M059J (cell line): Measurements from ENCODE around the gene RHBDL1. TPM values are rescaled to one million over a fixed set of nuclear protein-coding genes. Genes with fewer than 3 reads are reported as not detected.

Experiments
- DNase-seq: peaks from one replicate; pipeline ENCODE4 v3.0.0-alpha.2; 2012; ENCODE audit warnings: low read depth
- total RNA-seq: library from RNA; depleted of rRNA; stranded (reverse); fragments of >200 nt; shearing (Covaris generic); gene quantifications from 2 replicates; pipeline ENCODE4 v1.2.3, GENCODE V29; 2014; rRNA removed

RHBDL1 gene
- 0.15 TPM in 1 of 2 replicates, not detected in the other for total RNA-seq

- DNase-seq = no peak
Observed at GRCh38 chr16:674968-675883, at the start of gene RHBDL1. TSS of gene RHBDL1 (plus strand) at chr16:675671. CDS start at chr16:675791, 120 bp downstream.

DNA sequence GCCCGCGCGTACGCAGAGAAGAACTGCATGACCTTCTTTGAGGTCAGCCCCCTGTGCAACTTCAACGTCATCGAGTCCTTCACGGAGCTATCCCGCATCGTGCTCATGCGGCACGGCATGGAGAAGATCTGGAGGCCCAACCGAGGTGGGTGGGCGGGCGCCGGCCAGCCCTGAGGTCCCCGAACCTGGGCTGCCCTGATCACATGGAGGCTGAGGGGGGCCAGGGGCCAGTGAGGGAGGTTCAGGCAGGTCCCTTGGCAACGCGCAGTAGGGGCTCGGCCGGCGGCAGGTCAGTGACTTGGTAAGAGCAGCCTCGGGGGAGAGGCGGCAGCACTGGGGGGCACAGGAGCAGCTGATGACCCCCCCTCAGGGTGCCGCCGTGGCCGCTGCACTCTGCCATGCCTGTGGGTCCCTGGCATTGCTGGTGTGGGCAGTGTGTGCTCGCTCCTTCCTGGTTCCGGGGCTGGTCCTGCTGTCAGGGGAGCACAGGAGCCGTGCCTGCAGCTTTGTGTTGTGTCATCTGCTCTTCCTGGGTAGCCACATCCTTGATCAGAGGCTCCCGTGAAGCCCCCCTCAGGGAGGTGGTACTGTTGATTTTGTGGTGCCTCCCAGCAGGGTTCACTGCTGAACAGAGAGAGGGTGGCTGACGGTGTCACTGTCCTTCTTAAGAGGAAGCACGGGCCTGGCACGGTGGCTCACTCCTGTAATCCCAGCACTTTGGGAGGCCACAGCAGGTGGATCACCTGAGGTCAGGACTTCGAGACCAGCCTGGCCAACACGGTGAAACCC lies 49.3 kb upstream of the RHBDL1 start:
- no peak for DNase-seq

DNA sequence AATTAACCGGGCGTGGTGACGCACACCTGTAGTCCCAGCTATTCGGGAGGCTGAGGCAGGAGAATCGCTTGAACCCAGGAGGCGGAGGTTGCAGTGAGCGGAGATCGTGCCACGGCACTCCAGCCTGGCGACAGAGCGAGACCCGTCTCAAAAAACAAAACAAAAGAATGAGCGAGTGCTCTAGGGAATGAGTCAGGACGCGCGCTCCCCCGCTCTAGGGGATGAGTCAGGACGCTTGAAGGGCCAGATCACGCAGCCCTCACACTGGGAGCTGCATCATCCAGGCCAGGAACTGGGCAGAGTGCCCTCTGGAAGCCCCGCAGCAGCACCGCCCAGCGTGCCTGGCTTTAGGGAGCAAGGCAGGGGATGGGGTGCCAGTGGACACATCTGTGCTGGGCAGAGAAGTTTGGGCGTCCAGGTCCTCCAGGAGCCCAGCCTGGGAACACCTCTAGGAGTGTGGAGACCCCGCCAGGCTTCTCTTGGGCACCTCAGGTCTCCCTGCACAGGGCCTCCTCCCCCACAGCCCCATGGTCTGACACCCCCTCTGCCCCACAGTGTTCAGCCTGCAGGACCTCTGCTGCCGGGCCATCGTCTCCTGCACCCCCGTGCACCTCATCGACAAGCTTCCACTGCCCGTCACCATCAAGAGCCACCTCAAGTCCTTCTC lies 48.6 kb upstream of the RHBDL1 start:
- peak; percentile 98 for DNase-seq

DNA sequence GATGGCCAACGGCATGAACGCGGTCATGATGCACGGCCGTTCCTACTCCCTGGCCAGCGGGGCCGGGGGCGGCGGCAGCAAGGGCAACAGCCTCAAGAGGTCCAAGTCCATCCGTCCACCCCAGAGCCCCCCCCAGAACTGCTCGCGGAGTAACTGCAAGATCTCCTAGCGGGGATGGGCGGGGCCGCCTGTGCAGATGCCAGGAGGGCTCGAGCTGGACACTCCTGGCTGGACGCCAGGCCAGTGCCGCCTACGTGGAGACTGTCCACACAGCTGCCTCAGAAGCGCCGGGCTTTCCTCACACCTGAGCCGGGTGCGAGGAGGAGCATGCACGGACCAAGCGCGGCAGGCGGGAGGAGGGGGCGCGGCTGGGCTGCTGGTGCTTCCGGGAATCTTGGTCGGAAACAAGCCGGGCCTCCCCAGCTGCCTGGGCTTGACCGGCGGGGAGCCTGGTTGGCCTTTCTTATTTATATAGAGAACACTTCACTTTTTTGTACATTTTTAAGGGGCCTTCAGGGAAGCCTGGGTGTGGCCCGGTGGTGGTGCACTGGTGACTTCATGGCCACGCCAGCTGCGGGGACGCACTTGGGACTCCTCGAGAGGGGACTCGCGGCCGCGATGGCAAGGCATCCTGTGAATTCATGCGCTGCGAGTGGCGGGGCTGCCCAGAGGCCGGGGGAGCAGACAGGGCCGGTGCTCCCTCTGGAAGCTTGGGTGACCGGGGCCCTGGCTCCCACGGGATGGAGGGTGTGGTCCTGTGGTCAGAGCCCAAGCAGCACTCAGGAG lies 47.8 kb upstream of the RHBDL1 start:
- peak; percentile 36 for DNase-seq

DNA sequence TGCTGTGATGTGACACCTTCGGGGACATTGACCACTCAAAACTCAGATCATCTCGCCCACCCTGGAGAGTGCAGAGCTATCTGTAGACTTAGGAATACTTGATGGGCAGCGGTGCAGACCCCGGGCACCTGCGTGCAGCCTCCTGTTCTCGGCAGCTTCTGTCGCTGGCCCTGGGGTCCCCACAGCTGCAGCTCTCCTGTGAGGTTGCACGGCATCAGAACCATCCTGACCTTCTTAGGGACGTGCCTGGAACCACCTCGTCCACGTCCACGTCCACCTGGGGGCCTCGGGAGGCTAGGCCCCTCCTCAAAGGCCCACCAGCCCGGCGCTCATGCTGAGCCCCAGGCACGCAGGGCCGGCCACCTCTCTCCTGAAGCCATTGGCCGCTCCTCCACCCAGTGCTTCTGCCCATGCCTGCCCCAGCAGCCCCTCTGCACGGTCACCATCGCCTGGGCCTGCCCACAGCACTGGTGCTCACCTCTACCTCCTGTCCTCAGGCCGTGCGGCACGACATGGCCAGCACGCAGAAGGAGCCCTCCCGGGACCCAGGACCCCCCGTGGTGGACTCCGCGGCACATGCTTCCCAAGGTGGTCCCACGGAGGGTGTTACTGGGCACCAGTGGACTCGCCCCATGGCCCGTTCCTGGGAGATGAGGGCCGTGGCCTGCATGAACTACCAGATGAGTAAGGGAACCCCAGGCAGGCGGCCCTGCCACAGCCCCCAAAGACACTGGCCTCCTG lies 47.0 kb upstream of the RHBDL1 start:
- no peak for DNase-seq

GRCh38 chr16:629185-629832 lies 46.2 kb upstream of the RHBDL1 start:
- DNase-seq = no peak

- no peak for DNase-seq
Observed at GRCh38 chr16:629833-630248, 45.6 kb upstream of the RHBDL1 start.

GRCh38 chr16:630249-630814 lies 45.1 kb upstream of the RHBDL1 start:
- DNase-seq = no peak

GRCh38 chr16:630815-631405 lies 44.6 kb upstream of the RHBDL1 start, which contains the start of gene WFIKKN1:
TSS of gene WFIKKN1 (plus strand) at chr16:630985. CDS start at chr16:631254, 269 bp downstream.
- DNase-seq = no peak

DNA sequence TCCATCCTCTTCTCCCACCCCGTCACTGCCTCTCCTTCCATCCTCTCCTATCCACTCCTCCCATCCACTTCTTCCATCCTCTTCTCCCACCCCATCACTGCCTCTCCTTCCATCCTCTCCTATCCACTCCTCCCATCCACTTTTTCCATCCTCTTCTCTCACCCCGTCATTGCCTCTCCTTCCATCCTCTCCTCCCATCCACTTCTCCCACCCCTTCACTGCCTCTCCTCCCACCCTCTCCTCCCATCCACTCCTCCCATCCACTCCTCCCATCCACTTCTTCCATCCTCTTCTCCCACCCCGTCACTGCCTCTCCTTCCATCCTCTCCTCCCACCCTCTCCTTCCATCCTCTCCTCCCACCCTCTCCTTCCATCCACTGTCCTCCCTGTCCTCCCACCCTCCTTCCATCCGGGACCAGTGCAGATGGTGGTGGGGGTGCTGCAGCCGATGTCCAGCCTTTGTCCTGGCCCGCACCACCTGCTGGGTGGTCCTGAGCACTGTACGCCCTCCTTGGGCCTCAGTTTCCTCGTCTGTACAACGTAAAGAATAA lies 43.6 kb upstream of the RHBDL1 start:
- DNase-seq = no peak

- no peak for DNase-seq
Observed at GRCh38 chr16:632486-633335, 42.8 kb upstream of the RHBDL1 start.

- DNase-seq = no peak
Observed at GRCh38 chr16:633336-634050, 42.0 kb upstream of the RHBDL1 start.

- no peak for DNase-seq
Observed at GRCh38 chr16:634051-634670, 41.3 kb upstream of the RHBDL1 start.

- DNase-seq = no peak
Observed at GRCh38 chr16:634996-635395, 40.5 kb upstream of the RHBDL1 start.

- DNase-seq = no peak
Observed at GRCh38 chr16:635573-636205, 39.8 kb upstream of the RHBDL1 start.
